ENCODE data around the gene CENPP.

GRCh38 chr9:92632641-92633040, 306.9 kb downstream of the CENPP start:
- TF ChIP-seq POLR2A (IDR thresholded peaks at IDR 0.05; ENCODE audit: low read length) = no peak
- TF ChIP-seq GATA1 (IDR thresholded peaks at IDR 0.05; ENCODE audit: low read depth, low read length) = no peak

Data from erythroblast (primary cell).